Measurements from ENCODE around the gene GRAMD4. TPM values are rescaled to one million over a fixed set of nuclear protein-coding genes. Genes with fewer than 3 reads are reported as not detected.
"Not testable (repeated sequence)": the region's sequence is repeated elsewhere in the genome, so short reads cannot be mapped to it uniquely, and the experiment has no call there.

GRAMD4 gene
- total RNA-seq, 1 donor from 2014 or later, result 34.9 TPM

- DNase-seq (ENCODE audit: low spot score), result no peak
Measured at GRCh38 chr22:46619240-46619829, 851 bp upstream of the GRAMD4 start.

GRCh38 chr22:46620588-46621242, 529 bp downstream of the GRAMD4 start:
- no peak for DNase-seq (ENCODE audit: low spot score)

- DNase-seq (ENCODE audit: low spot score), result not testable (repeated sequence)
Measured at GRCh38 chr22:46621243-46621930, 1.2 kb downstream of the GRAMD4 start.

GRCh38 chr22:46622081-46622521, 1.9 kb downstream of the GRAMD4 start:
- DNase-seq (ENCODE audit: low spot score), result no peak

- DNase-seq (ENCODE audit: low spot score), result no peak
Measured at GRCh38 chr22:46625113-46625842, 5.1 kb downstream of the GRAMD4 start.

- DNase-seq (ENCODE audit: low spot score), result no peak
Measured at GRCh38 chr22:46625843-46626349, 5.7 kb downstream of the GRAMD4 start.

- DNase-seq (ENCODE audit: low spot score), result no peak
Measured at GRCh38 chr22:46626356-46626755, 6.2 kb downstream of the GRAMD4 start.

GRCh38 chr22:46626911-46627805, 7.0 kb downstream of the GRAMD4 start:
- peak; percentile 83 for DNase-seq (ENCODE audit: low spot score)

- DNase-seq (ENCODE audit: low spot score), result no peak
Measured at GRCh38 chr22:46627806-46628482, 7.8 kb downstream of the GRAMD4 start.

GRCh38 chr22:46628756-46629155, 8.6 kb downstream of the GRAMD4 start:
- no peak for DNase-seq (ENCODE audit: low spot score)

- DNase-seq (ENCODE audit: low spot score), result no peak
Measured at GRCh38 chr22:46629291-46629690, 9.1 kb downstream of the GRAMD4 start.

GRCh38 chr22:46631113-46631512, 10.9 kb downstream of the GRAMD4 start:
- no peak for DNase-seq (ENCODE audit: low spot score)

GRCh38 chr22:46632646-46633249, 12.6 kb downstream of the GRAMD4 start:
- no peak for DNase-seq (ENCODE audit: low spot score)

- DNase-seq (ENCODE audit: low spot score), result no peak
Measured at GRCh38 chr22:46633334-46633890, 13.2 kb downstream of the GRAMD4 start.

GRCh38 chr22:46634011-46634699, 14.0 kb downstream of the GRAMD4 start:
- no peak for DNase-seq (ENCODE audit: low spot score)

GRCh38 chr22:46634973-46635685, 14.9 kb downstream of the GRAMD4 start:
- DNase-seq (ENCODE audit: low spot score), result not testable (repeated sequence)

- DNase-seq (ENCODE audit: low spot score), result no peak
Measured at GRCh38 chr22:46635756-46636155, 15.6 kb downstream of the GRAMD4 start.

- DNase-seq (ENCODE audit: low spot score), result no peak
Measured at GRCh38 chr22:46636221-46637002, 16.2 kb downstream of the GRAMD4 start.
